Activated CD8-positive, alpha-beta memory T cell treated with anti-CD3 and anti-CD28 coated beads for 48 hours (primary cell): ENCODE results near the gene SERBP1.
"Not testable (repeated sequence)": the region's sequence is repeated elsewhere in the genome, so short reads cannot be mapped to it uniquely, and the experiment has no call there.

Experiments used
- DNase-seq, 3 experiments: peaks; one replicate each; pipeline ENCODE4 v3.0.0-alpha.2; 2020; ENCODE audit warnings: low read depth in 2 of 3, low spot score in 2 of 3

SERBP1 gene

GRCh38 chr1:67441183-67441582 lies 11.0 kb upstream of the SERBP1 start:
- peak in 1 of 3 experiments; percentile 20 for DNase-seq

- DNase-seq = no peak
Measured at GRCh38 chr1:67440339-67440738, 10.1 kb upstream of the SERBP1 start.

GRCh38 chr1:67439277-67440029 lies 9.3 kb upstream of the SERBP1 start:
- DNase-seq = no peak

- no peak for DNase-seq
Measured at GRCh38 chr1:67437961-67438360, 7.8 kb upstream of the SERBP1 start.

- no peak for DNase-seq
Measured at GRCh38 chr1:67436511-67437055, 6.4 kb upstream of the SERBP1 start.

- no peak for DNase-seq
Measured at GRCh38 chr1:67434491-67434890, 4.3 kb upstream of the SERBP1 start.

GRCh38 chr1:67433837-67434236 lies 3.6 kb upstream of the SERBP1 start:
- no peak for DNase-seq

- DNase-seq = no peak
Measured at GRCh38 chr1:67432745-67433144, 2.5 kb upstream of the SERBP1 start.

GRCh38 chr1:67431869-67432578 lies 1.8 kb upstream of the SERBP1 start:
- no peak for DNase-seq

GRCh38 chr1:67431156-67431765 lies 1.1 kb upstream of the SERBP1 start:
- DNase-seq = no peak

- DNase-seq = peak in 2 of 3 experiments; percentile 21 to 29
Measured at GRCh38 chr1:67429528-67430357, 459 bp downstream of the SERBP1 start.

GRCh38 chr1:67429011-67429527 lies 1.1 kb downstream of the SERBP1 start:
- peak in 1 of 3 experiments; percentile 16 for DNase-seq

- DNase-seq = no peak
Measured at GRCh38 chr1:67427947-67428346, 2.3 kb downstream of the SERBP1 start.

- DNase-seq = no peak
Measured at GRCh38 chr1:67427465-67427864, 2.7 kb downstream of the SERBP1 start.

- DNase-seq = no peak
Measured at GRCh38 chr1:67420835-67421492, 9.2 kb downstream of the SERBP1 start.

GRCh38 chr1:67418839-67419586 lies 11.2 kb downstream of the SERBP1 start:
- no peak for DNase-seq

- DNase-seq = not testable (repeated sequence)
Measured at GRCh38 chr1:67417733-67418132, 12.5 kb downstream of the SERBP1 start.

- no peak for DNase-seq
Measured at GRCh38 chr1:67415041-67415440, 15.2 kb downstream of the SERBP1 start.

GRCh38 chr1:67414574-67414973 lies 15.6 kb downstream of the SERBP1 start:
- DNase-seq = no peak
